Astrocyte (in vitro differentiated cells and primary cell): ENCODE data around the gene MAN1C1. TPM values are rescaled to one million over a fixed set of nuclear protein-coding genes. Genes with fewer than 3 reads are reported as not detected.

Experiments used
- DNase-seq: peaks from one replicate; pipeline ENCODE4 v3.0.0-alpha.2; 2010; ENCODE audit warnings: low read depth
- FAIRE-seq: peaks from 2 replicates; lab custom pipeline; 2011; peaks lifted over from hg19 to GRCh38; lab: Jason Lieb, UNC
- H2AFZ ChIP-seq: 2 replicates; pipeline ENCODE4 v1.6.0; 2012; ENCODE audit warnings: low read depth, low read length, inconsistent platforms
- H3K27ac ChIP-seq: 2 replicates; pipeline ENCODE4 v1.5.1; 2011; ENCODE audit warnings: low read depth, low read length, inconsistent platforms
- H3K27me3 ChIP-seq: 2 replicates; pipeline ENCODE4 v1.6.0; 2011; ENCODE audit warnings: low read length, inconsistent platforms; ENCODE audit not compliant: insufficient read depth
- H3K36me3 ChIP-seq: 2 replicates; pipeline ENCODE4 v1.5.1; 2011; ENCODE audit warnings: low read length, inconsistent platforms; ENCODE audit not compliant: insufficient read depth
- H3K4me1 ChIP-seq: 2 replicates; pipeline ENCODE4 v1.5.1; 2011; ENCODE audit warnings: low read length, inconsistent platforms; ENCODE audit not compliant: insufficient read depth
- H3K4me2 ChIP-seq: 2 replicates; pipeline ENCODE4 v1.6.0; 2012; ENCODE audit warnings: low read length, inconsistent platforms
- H3K4me3 ChIP-seq: 2 replicates; pipeline ENCODE4 v1.5.1; 2011; ENCODE audit warnings: low read depth, mild to moderate bottlenecking, low read length, inconsistent platforms; ENCODE audit not compliant: insufficient read depth
- H3K79me2 ChIP-seq: 2 replicates; pipeline ENCODE4 v1.6.0; 2012; ENCODE audit warnings: mild to moderate bottlenecking, low read length, inconsistent platforms; ENCODE audit not compliant: insufficient read depth
- H3K9ac ChIP-seq: 2 replicates; pipeline ENCODE4 v1.6.0; 2012; ENCODE audit warnings: mild to moderate bottlenecking, low read length, inconsistent platforms
- H3K9me3 ChIP-seq: 2 replicates; pipeline ENCODE4 v1.5.1; 2012; ENCODE audit warnings: low read depth, mild to moderate bottlenecking, low read length, inconsistent platforms; ENCODE audit not compliant: insufficient read depth
- H4K20me1 ChIP-seq: 2 replicates; pipeline ENCODE4 v1.6.0; 2012; ENCODE audit warnings: low read length, inconsistent platforms; ENCODE audit not compliant: insufficient read depth
- H3K27ac Mint-ChIP-seq: one replicate; pipeline ENCODE4 v1.8.0; 2021; ENCODE audit warnings: mild to moderate bottlenecking, mixed read lengths; ENCODE audit not compliant: unreplicated experiment
- H3K27me3 Mint-ChIP-seq: one replicate; pipeline ENCODE4 v1.8.0; 2021; ENCODE audit warnings: low read depth, mixed read lengths; ENCODE audit not compliant: unreplicated experiment
- H3K36me3 Mint-ChIP-seq: one replicate; pipeline ENCODE4 v1.8.0; 2021; ENCODE audit warnings: low read depth, mixed read lengths; ENCODE audit not compliant: unreplicated experiment
- H3K4me1 Mint-ChIP-seq: one replicate; pipeline ENCODE4 v1.8.0; 2021; ENCODE audit warnings: low read depth, mixed read lengths; ENCODE audit not compliant: unreplicated experiment
- H3K4me3 Mint-ChIP-seq: one replicate; pipeline ENCODE4 v1.8.0; 2021; ENCODE audit warnings: mild to moderate bottlenecking, moderate library complexity, mixed read lengths; ENCODE audit not compliant: unreplicated experiment
- H3K9me3 Mint-ChIP-seq: one replicate; pipeline ENCODE4 v1.8.0; 2021; ENCODE audit warnings: mild to moderate bottlenecking, mixed read lengths; ENCODE audit not compliant: unreplicated experiment
- EZH2 ChIP-seq: IDR thresholded peaks from 2 replicates; pipeline ENCODE4 v1.6.1; 2012; ENCODE audit warnings: mild to moderate bottlenecking, low read length, inconsistent platforms; ENCODE audit not compliant: insufficient read depth
- total RNA-seq: library from RNA; stranded (reverse); gene quantifications from 2 replicates; pipeline ENCODE4 v1.2.1, GENCODE V29; 2021
- TF ChIP-seq, protein P1 (sequence below): IDR thresholded peaks from 2 replicates; pipeline ENCODE4 v1.5.1; 2011; ENCODE audit warnings: low read depth, mild to moderate bottlenecking, inconsistent platforms, low read length, moderate library complexity; ENCODE audit not compliant: insufficient read depth

Gene MAN1C1
- total RNA-seq, 1 donor from 2014 or later, result 0.86 TPM

DNA sequence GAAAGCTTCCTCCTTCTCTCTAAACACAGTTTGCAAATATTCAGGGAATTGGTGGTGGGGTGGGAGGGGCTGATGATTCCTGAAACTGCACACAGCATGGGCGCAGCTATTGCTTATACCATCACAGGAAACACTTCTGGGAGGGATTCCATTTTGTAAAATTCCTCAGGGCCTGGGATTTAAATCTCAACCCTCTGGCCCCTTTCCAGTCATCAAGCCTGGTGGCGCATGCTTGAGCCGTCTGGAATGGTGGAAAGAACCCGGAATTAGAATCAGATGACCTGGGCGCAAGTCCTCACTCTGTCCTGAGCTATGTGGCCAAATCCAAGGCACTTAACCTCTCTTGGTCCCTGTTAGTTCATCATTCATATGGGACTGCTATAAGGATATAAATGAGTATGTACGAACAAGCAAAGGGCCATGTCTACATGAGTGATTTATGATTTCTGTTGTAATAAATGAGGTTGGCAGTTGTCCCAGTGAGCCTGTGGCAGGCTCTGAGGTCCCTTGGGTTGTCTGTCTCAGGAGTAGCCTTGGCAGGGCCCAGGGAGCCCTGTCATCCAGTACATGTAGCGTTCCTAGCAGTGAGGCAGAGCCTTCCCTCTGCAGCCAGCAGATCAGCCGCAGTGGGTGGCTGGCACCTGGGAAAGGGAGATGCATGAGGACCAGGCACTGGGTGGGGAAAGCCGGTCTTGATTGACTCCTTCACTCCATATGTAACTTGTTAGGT, 72.0 kb downstream of the MAN1C1 start:
- H3K27ac Mint-ChIP-seq, result no peak overlapping the region
- peaks cover 42% of the 10 kb centered on the region for H3K27me3 Mint-ChIP-seq
- peaks cover 6% of the 10 kb centered on the region for H3K4me1 Mint-ChIP-seq
- TF ChIP-seq, protein P1, sequence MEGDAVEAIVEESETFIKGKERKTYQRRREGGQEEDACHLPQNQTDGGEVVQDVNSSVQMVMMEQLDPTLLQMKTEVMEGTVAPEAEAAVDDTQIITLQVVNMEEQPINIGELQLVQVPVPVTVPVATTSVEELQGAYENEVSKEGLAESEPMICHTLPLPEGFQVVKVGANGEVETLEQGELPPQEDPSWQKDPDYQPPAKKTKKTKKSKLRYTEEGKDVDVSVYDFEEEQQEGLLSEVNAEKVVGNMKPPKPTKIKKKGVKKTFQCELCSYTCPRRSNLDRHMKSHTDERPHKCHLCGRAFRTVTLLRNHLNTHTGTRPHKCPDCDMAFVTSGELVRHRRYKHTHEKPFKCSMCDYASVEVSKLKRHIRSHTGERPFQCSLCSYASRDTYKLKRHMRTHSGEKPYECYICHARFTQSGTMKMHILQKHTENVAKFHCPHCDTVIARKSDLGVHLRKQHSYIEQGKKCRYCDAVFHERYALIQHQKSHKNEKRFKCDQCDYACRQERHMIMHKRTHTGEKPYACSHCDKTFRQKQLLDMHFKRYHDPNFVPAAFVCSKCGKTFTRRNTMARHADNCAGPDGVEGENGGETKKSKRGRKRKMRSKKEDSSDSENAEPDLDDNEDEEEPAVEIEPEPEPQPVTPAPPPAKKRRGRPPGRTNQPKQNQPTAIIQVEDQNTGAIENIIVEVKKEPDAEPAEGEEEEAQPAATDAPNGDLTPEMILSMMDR, result no peak
- TF ChIP-seq EZH2, result no peak
- Histone ChIP-seq H3K27me3 (peaks cover 11% of the 10 kb centered on the region), H3K79me2 (no peaks in the 10 kb centered on the region), H3K36me3 (no peaks in the 10 kb centered on the region), H3K4me2 (no peak overlapping the region), H3K9me3 (no peaks in the 10 kb centered on the region), H3K4me1 (peaks cover 1% of the 10 kb centered on the region), H3K9ac (no peak overlapping the region), H3K4me3 (no peak overlapping the region), H4K20me1 (no peaks in the 10 kb centered on the region), H2AFZ (no peak overlapping the region), H3K27ac (no peak overlapping the region)
- FAIRE-seq (no peak), DNase-seq (no peak)
- H3K36me3 Mint-ChIP-seq, result peaks cover 3% of the 10 kb centered on the region
- H3K4me3 Mint-ChIP-seq, result no peak overlapping the region
- H3K9me3 Mint-ChIP-seq, result no peaks in the 10 kb centered on the region

DNA sequence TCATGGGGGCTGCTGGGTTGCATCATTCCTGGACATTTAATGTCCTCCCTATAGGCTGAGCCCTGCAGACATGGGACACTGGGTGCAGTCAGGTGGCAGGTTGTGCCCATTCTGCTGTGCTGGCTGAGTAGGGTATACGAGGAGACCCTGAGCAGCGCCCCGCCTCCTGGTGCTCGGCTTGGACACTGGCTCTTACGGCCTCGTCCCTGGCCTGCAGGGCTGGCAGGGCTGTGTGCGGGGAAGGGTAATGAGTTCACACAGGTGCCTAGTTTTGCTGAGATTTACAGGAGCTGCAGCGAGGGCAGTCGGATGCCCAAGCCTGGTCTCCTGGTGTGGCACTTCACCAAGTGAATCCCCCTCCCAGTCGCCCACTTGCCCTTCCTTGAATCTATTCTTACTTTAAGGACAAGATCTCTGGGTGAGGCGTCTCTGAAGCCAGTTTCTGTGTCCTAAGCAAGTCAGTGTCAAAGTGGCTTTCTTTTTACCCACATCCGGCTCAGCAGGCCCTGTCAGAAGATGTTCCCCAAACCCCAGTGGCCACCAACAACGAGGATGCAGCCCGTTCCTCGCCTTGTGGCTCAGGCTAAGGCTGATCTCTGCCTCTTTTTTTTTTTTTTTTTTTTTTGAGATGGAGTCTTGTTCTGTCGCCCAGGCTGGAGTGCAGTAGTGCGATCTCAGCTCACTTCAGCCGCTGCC, 73.2 kb downstream of the MAN1C1 start:
- Mint-ChIP-seq H3K27me3 (peaks cover 35% of the 10 kb centered on the region), H3K27ac (no peak overlapping the region), H3K4me3 (no peak overlapping the region), H3K4me1 (peaks cover 10% of the 10 kb centered on the region), H3K36me3 (peaks cover 3% of the 10 kb centered on the region), H3K9me3 (no peaks in the 10 kb centered on the region)
- TF ChIP-seq EZH2, result no peak
- TF ChIP-seq, protein P1, result no peak
- Histone ChIP-seq H3K9ac (no peak overlapping the region), H3K4me2 (no peak overlapping the region), H3K27me3 (peaks cover 11% of the 10 kb centered on the region), H4K20me1 (no peaks in the 10 kb centered on the region), H3K9me3 (no peaks in the 10 kb centered on the region), H3K4me1 (peaks cover 9% of the 10 kb centered on the region), H3K79me2 (no peaks in the 10 kb centered on the region), H2AFZ (no peak overlapping the region), H3K4me3 (no peak overlapping the region), H3K36me3 (no peaks in the 10 kb centered on the region), H3K27ac (no peak overlapping the region)
- FAIRE-seq (no peak), DNase-seq (no peak)
